Neural crest cell (in vitro differentiated cells): Measurements from ENCODE around the gene TMC6. TPM values are rescaled to one million over a fixed set of nuclear protein-coding genes. Genes with fewer than 3 reads are reported as not detected.

Experiments
- DNase-seq: peaks from one replicate; pipeline ENCODE4 v3.0.0; 2021; ENCODE audit warnings: low read depth, mixed read lengths, low spot score
- H3K27ac Mint-ChIP-seq: one replicate; pipeline ENCODE4 v1.8.0; 2021; ENCODE audit warnings: mild to moderate bottlenecking, mixed read lengths; ENCODE audit not compliant: unreplicated experiment
- H3K27me3 Mint-ChIP-seq: 2 replicates; pipeline ENCODE4 v1.8.0; 2021; ENCODE audit warnings: low read depth, mild to moderate bottlenecking, mixed read lengths
- H3K36me3 Mint-ChIP-seq: 2 replicates; pipeline ENCODE4 v1.8.0; 2021; ENCODE audit warnings: low read depth, mild to moderate bottlenecking, mixed read lengths
- H3K4me1 Mint-ChIP-seq: 2 replicates; pipeline ENCODE4 v1.8.0; 2021; ENCODE audit warnings: mixed read lengths
- H3K4me3 Mint-ChIP-seq: one replicate; pipeline ENCODE4 v1.8.0; 2021; ENCODE audit warnings: mild to moderate bottlenecking, mixed read lengths
- H3K9me3 Mint-ChIP-seq: 2 replicates; pipeline ENCODE4 v1.8.0; 2021; ENCODE audit warnings: mixed read lengths
- long read RNA-seq: library from polyadenylated mRNA; unstranded; transcript quantifications from one replicate; pipeline ENCODE4 v2.0.0, GENCODE V29; 2020
- total RNA-seq: library from RNA; stranded (reverse); gene quantifications from 2 replicates; pipeline ENCODE4 v1.2.1, GENCODE V29; 2021
- TF ChIP-seq, protein P1 (sequence below): fragments of 200-600 bp; sonication (generic); conservative IDR thresholded peaks from 2 replicates; pipeline ENCODE4 v1.5.0; 2021; ENCODE audit warnings: antibody characterized with exemption, mild to moderate bottlenecking

TMC6 gene
- 85.0 and 86.0 TPM in 2 replicates for total RNA-seq
- long read RNA-seq, partial matches to known transcripts, result 2 of 5 reads
- long read RNA-seq, other reads (novel, unspliced or antisense), result 3 of 5 reads

DNA sequence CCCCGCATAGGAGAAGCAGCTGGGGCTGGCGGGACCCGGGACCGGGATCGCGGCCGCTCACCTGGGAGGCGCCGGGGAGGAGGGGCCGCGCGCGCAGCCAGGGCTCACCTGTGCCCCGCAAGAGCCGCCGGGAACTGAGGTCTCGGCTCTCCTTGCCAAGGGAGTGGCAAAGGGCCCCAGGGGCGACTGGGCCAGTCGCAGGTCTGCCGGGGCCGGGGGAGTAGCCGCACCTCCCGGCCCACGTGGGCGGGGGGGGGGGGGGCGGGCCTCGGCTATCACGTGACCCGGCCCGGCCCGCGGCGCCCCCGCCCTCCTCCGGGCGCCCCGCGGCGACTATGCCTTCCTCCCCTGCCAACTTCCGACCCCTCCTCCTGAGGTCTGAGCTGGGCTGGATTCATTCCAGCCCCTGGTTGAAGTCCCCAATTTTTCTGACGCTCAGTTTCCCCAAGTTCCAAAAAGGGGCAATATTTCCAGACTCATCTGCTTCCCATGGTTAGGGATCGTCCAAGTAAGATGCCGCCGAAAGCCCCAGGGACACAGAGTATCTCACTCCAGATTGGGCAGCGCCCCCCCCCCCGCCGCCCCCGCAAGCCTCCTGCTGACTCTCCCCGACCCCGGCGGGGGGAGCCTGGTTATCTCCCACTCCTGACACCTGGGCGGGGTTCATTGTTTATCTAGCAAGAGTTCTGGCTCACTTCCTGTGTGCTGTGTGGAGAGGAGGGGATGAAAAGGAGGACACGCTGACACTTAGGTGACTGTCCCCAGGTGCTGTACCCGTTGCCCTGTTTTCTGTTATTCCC, at the start of gene TMC6:
TSS of gene TMC6 (minus strand) at position 205 of the 800 bp plus-strand sequence. CDS start 1,923 bp downstream, outside the sequence.
- TF ChIP-seq, protein P1, sequence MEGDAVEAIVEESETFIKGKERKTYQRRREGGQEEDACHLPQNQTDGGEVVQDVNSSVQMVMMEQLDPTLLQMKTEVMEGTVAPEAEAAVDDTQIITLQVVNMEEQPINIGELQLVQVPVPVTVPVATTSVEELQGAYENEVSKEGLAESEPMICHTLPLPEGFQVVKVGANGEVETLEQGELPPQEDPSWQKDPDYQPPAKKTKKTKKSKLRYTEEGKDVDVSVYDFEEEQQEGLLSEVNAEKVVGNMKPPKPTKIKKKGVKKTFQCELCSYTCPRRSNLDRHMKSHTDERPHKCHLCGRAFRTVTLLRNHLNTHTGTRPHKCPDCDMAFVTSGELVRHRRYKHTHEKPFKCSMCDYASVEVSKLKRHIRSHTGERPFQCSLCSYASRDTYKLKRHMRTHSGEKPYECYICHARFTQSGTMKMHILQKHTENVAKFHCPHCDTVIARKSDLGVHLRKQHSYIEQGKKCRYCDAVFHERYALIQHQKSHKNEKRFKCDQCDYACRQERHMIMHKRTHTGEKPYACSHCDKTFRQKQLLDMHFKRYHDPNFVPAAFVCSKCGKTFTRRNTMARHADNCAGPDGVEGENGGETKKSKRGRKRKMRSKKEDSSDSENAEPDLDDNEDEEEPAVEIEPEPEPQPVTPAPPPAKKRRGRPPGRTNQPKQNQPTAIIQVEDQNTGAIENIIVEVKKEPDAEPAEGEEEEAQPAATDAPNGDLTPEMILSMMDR, result no peak
- Mint-ChIP-seq H3K27ac (peak within 1 kb of the TSS; percentile 94), H3K27me3 (peaks cover 30% of the 10 kb centered on the region), H3K4me1 (peaks cover 30% of the 10 kb centered on the region), H3K4me3 (peak within 1 kb of the TSS; percentile 92), H3K36me3 (no peaks in the 10 kb centered on the region), H3K9me3 (no peaks in the 10 kb centered on the region)
- peak; percentile 31 for DNase-seq

DNA sequence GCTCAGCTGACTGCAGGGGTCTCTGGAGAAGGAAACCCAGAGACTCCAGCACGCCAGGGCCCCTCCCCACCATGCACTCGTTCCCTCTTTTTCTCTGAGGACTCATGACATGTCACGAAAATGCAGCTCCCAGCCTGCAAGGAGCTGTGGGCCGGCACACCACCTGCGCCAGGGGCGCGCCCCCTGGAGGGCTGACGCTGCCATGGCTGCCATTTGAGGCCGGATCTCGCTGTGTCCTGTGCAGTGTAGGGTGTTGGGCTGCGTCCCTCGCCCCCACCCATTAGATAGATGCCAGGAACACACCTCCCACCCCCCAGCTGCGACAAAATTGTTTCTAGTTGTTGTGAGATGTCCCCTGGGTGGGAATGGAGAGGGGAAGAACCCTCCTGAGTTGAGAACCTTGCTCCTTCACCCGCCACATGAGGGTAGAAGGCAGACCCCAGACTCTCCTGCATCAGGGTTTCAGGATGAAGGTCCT, 48.0 kb upstream of the TMC6 start:
- peak; percentile 71 for DNase-seq
- Mint-ChIP-seq H3K4me3 (no peak overlapping the region), H3K27ac (no peak overlapping the region), H3K27me3 (no peaks in the 10 kb centered on the region), H3K4me1 (peaks cover 13% of the 10 kb centered on the region), H3K9me3 (no peaks in the 10 kb centered on the region), H3K36me3 (peaks cover 10% of the 10 kb centered on the region)
- TF ChIP-seq, protein P1, result peak; percentile 95

- no peak overlapping the region for H3K27ac Mint-ChIP-seq
- DNase-seq, result no peak
- peaks cover 13% of the 10 kb centered on the region for H3K4me1 Mint-ChIP-seq
- H3K36me3 Mint-ChIP-seq, result peaks cover 10% of the 10 kb centered on the region
- peak overlapping the region; percentile 34 for H3K4me3 Mint-ChIP-seq
- no peaks in the 10 kb centered on the region for H3K27me3 Mint-ChIP-seq
- TF ChIP-seq, protein P1, result no peak
- no peaks in the 10 kb centered on the region for H3K9me3 Mint-ChIP-seq
These were observed 47.1 kb upstream of the TMC6 start for GRCh38 chr17:78175643-78175981.

DNA sequence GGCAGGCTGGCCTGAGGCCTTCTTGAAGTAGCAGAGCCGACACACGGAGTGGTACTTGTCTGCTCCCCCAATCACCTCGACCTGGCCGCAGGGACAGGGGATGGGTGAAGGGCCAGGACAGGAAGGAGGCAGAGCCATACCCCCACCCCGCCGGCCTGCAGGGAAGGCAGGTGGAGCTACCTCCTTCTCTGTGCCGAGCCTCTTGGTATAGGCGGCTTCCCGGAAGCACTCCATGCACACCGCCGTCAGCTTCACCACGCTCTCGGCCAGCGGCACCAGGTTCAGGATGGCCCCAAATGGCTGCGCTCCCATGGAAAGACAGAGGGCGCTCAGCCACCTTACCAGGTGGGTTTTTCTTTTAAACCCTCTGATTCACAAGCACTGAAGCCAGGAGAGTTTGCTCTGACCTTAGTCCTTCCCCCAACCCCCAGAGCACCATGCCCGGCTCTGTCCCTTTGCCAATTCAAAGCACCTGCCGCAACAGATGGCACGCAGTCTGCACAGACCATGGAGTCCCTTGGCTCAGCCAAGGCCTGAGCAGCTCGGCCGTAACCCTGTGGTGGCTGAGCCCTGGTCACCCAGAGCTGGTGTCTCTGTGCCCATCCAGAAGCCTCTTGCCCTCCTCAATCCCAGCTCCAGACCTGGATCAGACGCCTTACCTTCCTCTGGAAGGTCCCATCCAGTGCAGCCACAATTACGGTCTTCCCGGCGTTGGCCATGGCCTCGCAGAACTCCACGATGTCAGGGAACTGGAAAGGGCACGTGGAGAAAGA, 46.5 kb upstream of the TMC6 start:
- TF ChIP-seq, protein P1, result peak; percentile 12
- Mint-ChIP-seq H3K4me3 (no peak overlapping the region), H3K27ac (no peak overlapping the region), H3K9me3 (no peaks in the 10 kb centered on the region), H3K27me3 (no peaks in the 10 kb centered on the region), H3K4me1 (peaks cover 13% of the 10 kb centered on the region), H3K36me3 (peaks cover 10% of the 10 kb centered on the region)
- DNase-seq, result no peak

DNA sequence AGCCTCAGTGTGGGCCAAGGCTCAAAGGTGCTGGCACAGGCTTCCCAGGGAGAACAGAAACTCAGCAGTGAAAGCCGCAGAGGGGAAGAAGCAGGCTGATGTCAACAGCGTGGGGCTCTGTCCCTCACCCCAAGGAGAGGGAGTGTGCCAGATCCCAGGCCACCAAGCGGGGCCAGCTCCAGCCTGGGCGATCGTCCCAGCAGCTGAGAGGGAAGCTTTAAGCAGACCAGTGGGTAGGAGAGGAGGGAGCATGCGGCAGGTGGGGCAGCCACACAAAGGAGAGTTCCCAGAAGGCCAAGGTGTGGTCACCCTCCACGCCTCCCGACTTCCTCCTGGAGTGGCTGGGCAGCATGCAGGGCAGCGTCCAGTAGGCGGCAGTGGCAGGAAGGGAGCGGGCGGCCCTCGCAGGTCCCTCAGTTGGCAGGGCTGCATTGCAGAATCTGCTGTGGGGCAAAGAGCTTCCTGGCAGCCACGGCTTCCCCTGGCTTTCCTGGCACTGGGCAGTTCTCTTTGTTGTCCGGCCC, 45.9 kb upstream of the TMC6 start:
- peaks cover 13% of the 10 kb centered on the region for H3K4me1 Mint-ChIP-seq
- no peak for DNase-seq
- H3K27me3 Mint-ChIP-seq, result no peaks in the 10 kb centered on the region
- H3K9me3 Mint-ChIP-seq, result no peaks in the 10 kb centered on the region
- TF ChIP-seq, protein P1, result no peak
- H3K36me3 Mint-ChIP-seq, result peaks cover 10% of the 10 kb centered on the region
- H3K27ac Mint-ChIP-seq, result no peak overlapping the region
- H3K4me3 Mint-ChIP-seq, result peak overlapping the region; percentile 49
